H1 (cell line): Measurements from ENCODE around the gene KATNAL2.

Source experiments
- CTCF ChIP-seq, 3 experiments: IDR thresholded peaks; 1 replicate in 2 of 3; 2 replicates in 1 of 3; pipeline versions ENCODE4 v1.5.1 to v1.6.1; 2011; ENCODE audit warnings: low read length in 3 of 3, mild to moderate bottlenecking in 3 of 3, inconsistent platforms in 2 of 3, low read depth in 1 of 3, moderate library complexity in 1 of 3; ENCODE audit not compliant: insufficient read depth in 1 of 3; ENCODE audit errors: control extremely low read depth in 1 of 3
- JUN ChIP-seq: IDR thresholded peaks from 2 replicates; pipeline ENCODE4 v1.6.1; 2011; ENCODE audit warnings: low read depth, mild to moderate bottlenecking, improper control_type of control experiment, low read length
- MAFK ChIP-seq: IDR thresholded peaks from 2 replicates; pipeline ENCODE4 v1.6.1; 2012; ENCODE audit warnings: low read depth, mild to moderate bottlenecking, improper control_type of control experiment, low read length
- POLR2AphosphoS5 ChIP-seq: IDR thresholded peaks from 2 replicates; pipeline ENCODE4 v1.6.1; 2011; ENCODE audit warnings: low read depth, low read length
- SIN3A ChIP-seq, 2 experiments: IDR thresholded peaks in 1 of 2; conservative IDR thresholded peaks in 1 of 2; 2 replicates each; pipeline ENCODE4 v1.6.1; 2011 to 2012; ENCODE audit warnings: low read length in 2 of 2, improper control_type of control experiment in 1 of 2, low read depth in 1 of 2, mild to moderate bottlenecking in 1 of 2

DNA sequence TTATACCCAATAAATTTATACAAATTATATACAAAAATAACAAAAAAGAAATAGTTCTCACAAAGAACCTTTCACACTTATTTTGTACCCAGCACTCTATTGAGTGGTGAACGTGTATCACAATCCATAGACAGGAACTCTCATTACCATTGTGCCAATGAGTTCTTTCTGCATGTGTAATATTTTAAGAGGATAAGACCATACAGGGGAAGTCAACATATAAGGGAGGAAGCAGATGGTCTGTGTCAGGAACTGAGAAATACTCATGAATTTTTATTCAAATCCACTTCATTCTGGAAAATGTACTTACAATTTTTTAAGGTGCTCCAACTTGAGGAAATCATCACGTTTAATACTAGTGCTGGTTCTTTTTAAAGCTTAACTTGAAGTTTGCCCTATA, 145.1 kb downstream of the KATNAL2 start:
- TF ChIP-seq CTCF (IDR thresholded peaks at IDR 0.05; ENCODE audit: control extremely low read depth in 1 of 3, insufficient read depth in 1 of 3, low read depth in 1 of 3, low read length in 3 of 3) (no peak), JUN (no peak), MAFK (no peak), POLR2AphosphoS5 (no peak), SIN3A (conservative IDR thresholded peaks at IDR 0.05 in 1 of 2, IDR thresholded peaks at IDR 0.05 in 1 of 2; ENCODE audit: low read depth in 1 of 2, low read length in 2 of 2) (no peak)
